Mesenchymal stem cell (in vitro differentiated cells and primary cell): ENCODE measurements around the gene HTD2.
"Not testable (repeated sequence)": the region's sequence is repeated elsewhere in the genome, so short reads cannot be mapped to it uniquely, and the experiment has no call there.

ENCODE experiments used
- DNase-seq: peaks from one replicate; pipeline ENCODE4 v3.0.0-alpha.2; 2013
- H2AFZ ChIP-seq: one replicate; pipeline ENCODE4 v1.6.1; 2013; ENCODE audit warnings: low read depth, mild to moderate bottlenecking, control low read depth, inconsistent platforms, low read length, moderate library complexity
- H2AK5ac ChIP-seq: 2 replicates; pipeline ENCODE4 v1.6.1; 2013; ENCODE audit warnings: low read length, moderate library complexity, mild to moderate bottlenecking, inconsistent platforms; ENCODE audit not compliant: severe bottlenecking
- H2BK120ac ChIP-seq: one replicate; pipeline ENCODE4 v1.6.1; 2013; ENCODE audit warnings: low read depth, mild to moderate bottlenecking, inconsistent platforms, low read length, moderate library complexity
- H2BK12ac ChIP-seq, 2 experiments: one replicate each; pipeline ENCODE4 v1.6.1; 2013; ENCODE audit warnings: inconsistent platforms in 2 of 2, low read length in 2 of 2, mild to moderate bottlenecking in 2 of 2, moderate library complexity in 2 of 2, control low read depth in 1 of 2
- H2BK15ac ChIP-seq: one replicate; pipeline ENCODE4 v1.6.1; 2013; ENCODE audit warnings: mild to moderate bottlenecking, low read depth, inconsistent platforms; ENCODE audit not compliant: poor library complexity, severe bottlenecking
- H2BK5ac ChIP-seq: 2 replicates; pipeline ENCODE4 v1.6.1; 2013; ENCODE audit warnings: low read depth, mild to moderate bottlenecking, low read length, control low read depth, inconsistent platforms; ENCODE audit not compliant: poor library complexity, severe bottlenecking
- H3K14ac ChIP-seq, 2 experiments: one replicate each; pipeline ENCODE4 v1.6.1; 2013; ENCODE audit warnings: inconsistent platforms in 2 of 2, low read length in 2 of 2, control low read depth in 1 of 2, mild to moderate bottlenecking in 1 of 2, moderate library complexity in 1 of 2
- H3K18ac ChIP-seq, 2 experiments: one replicate each; pipeline ENCODE4 v1.6.1; 2013; ENCODE audit warnings: inconsistent platforms in 2 of 2, low read length in 2 of 2, control low read depth in 1 of 2, low read depth in 1 of 2, mild to moderate bottlenecking in 1 of 2
- H3K23ac ChIP-seq, 2 experiments: one replicate each; pipeline ENCODE4 v1.6.1; 2013; ENCODE audit warnings: inconsistent platforms in 2 of 2, low read length in 2 of 2, mild to moderate bottlenecking in 2 of 2, moderate library complexity in 2 of 2, control low read depth in 1 of 2
- H3K27ac ChIP-seq: 2 replicates; pipeline ENCODE4 v1.5.1; 2013; ENCODE audit warnings: mild to moderate bottlenecking, moderate library complexity, low read length, control low read depth, inconsistent platforms; ENCODE audit not compliant: poor library complexity, severe bottlenecking
- H3K27me3 ChIP-seq, 2 experiments: 2 replicates each; pipeline versions ENCODE4 v1.6.1 to v1.7.0; 2013; ENCODE audit warnings: low read length in 2 of 2, mild to moderate bottlenecking in 2 of 2, moderate library complexity in 2 of 2, control low read depth in 1 of 2, inconsistent platforms in 1 of 2; ENCODE audit not compliant: control insufficient read depth in 1 of 2, insufficient read depth in 1 of 2
- H3K36me3 ChIP-seq, 2 experiments: 2 replicates each; pipeline versions ENCODE4 v1.6.1 to v1.7.0; 2013; ENCODE audit warnings: low read length in 2 of 2, control low read depth in 1 of 2, inconsistent platforms in 1 of 2, low read depth in 1 of 2, mild to moderate bottlenecking in 1 of 2; ENCODE audit not compliant: insufficient read depth in 2 of 2, control insufficient read depth in 1 of 2
- H3K4ac ChIP-seq, 2 experiments: one replicate each; pipeline ENCODE4 v1.6.1; 2013; ENCODE audit warnings: inconsistent platforms in 2 of 2, low read length in 2 of 2, mild to moderate bottlenecking in 2 of 2, moderate library complexity in 2 of 2, control low read depth in 1 of 2, low read depth in 1 of 2
- H3K4me1 ChIP-seq: 2 replicates; pipeline ENCODE4 v1.6.1; 2013; ENCODE audit warnings: low read depth, low read length, control low read depth; ENCODE audit not compliant: control insufficient read depth, insufficient read depth
- H3K4me2 ChIP-seq: 2 replicates; pipeline ENCODE4 v1.6.1; 2013; ENCODE audit warnings: low read length, mild to moderate bottlenecking, inconsistent platforms; ENCODE audit not compliant: poor library complexity, severe bottlenecking
- H3K4me3 ChIP-seq, 2 experiments: 2 replicates each; pipeline versions ENCODE4 v1.5.1 to v1.7.0; 2013; ENCODE audit warnings: low read length in 2 of 2, mild to moderate bottlenecking in 2 of 2, control low read depth in 1 of 2, low read depth in 1 of 2; ENCODE audit not compliant: insufficient read depth in 1 of 2
- H3K79me1 ChIP-seq: replicated peaks from 2 replicates; pipeline ENCODE4 v1.6.1; 2013; ENCODE audit warnings: mild to moderate bottlenecking, control low read depth, low read length, inconsistent platforms; ENCODE audit not compliant: poor library complexity, severe bottlenecking
- H3K9ac ChIP-seq: 2 replicates; pipeline ENCODE4 v1.7.0; 2013; ENCODE audit warnings: mild to moderate bottlenecking, low read length, moderate library complexity
- H3K9me3 ChIP-seq: 2 replicates; pipeline ENCODE4 v1.7.0; 2013; ENCODE audit warnings: mild to moderate bottlenecking, low read length; ENCODE audit not compliant: control insufficient read depth
- H4K8ac ChIP-seq: one replicate; pipeline ENCODE4 v1.6.1; 2013; ENCODE audit warnings: inconsistent platforms, mild to moderate bottlenecking, low read length, moderate library complexity
- H4K91ac ChIP-seq: one replicate; pipeline ENCODE4 v1.6.1; 2013; ENCODE audit warnings: mild to moderate bottlenecking, low read length, inconsistent platforms
- WGBS: methylation state at CpG from one replicate; pipeline ENCODE4 v1.1.7; 2013; ENCODE audit warnings: mixed read lengths; 5-methylcytosine and 5-hydroxymethylcytosine counted together

HTD2 gene

GRCh38 chr3:58270485-58270884 lies 35.8 kb upstream of the HTD2 start:
- H2AK5ac ChIP-seq = no peak overlapping the region
- H3K4me3 ChIP-seq = no peak overlapping the region
- no peak overlapping the region for H3K23ac ChIP-seq
- H3K4me1 ChIP-seq = peaks cover 3% of the 10 kb centered on the region
- peaks cover 3 to 17% of the 10 kb centered on the region in 2 experiments for H3K36me3 ChIP-seq
- no peak overlapping the region for H4K91ac ChIP-seq
- no peaks in the 10 kb centered on the region for H3K27me3 ChIP-seq
- 100% methylated on average over 2 of the region's 2 CpGs for WGBS
- H2BK120ac ChIP-seq = no peak overlapping the region
- H4K8ac ChIP-seq = no peak overlapping the region
- no peak overlapping the region for H3K14ac ChIP-seq
- no peak for DNase-seq
- no peak overlapping the region for H3K4ac ChIP-seq
- no peaks in the 10 kb centered on the region for H3K79me1 ChIP-seq
- no peak overlapping the region for H3K27ac ChIP-seq
- H3K18ac ChIP-seq = no peak overlapping the region
- H3K9ac ChIP-seq = no peak overlapping the region
- no peaks in the 10 kb centered on the region for H3K9me3 ChIP-seq
- H2BK15ac ChIP-seq = no peak overlapping the region
- no peak overlapping the region for H2BK12ac ChIP-seq
- no peak overlapping the region for H2BK5ac ChIP-seq
- H2AFZ ChIP-seq = no peak overlapping the region
- no peak overlapping the region for H3K4me2 ChIP-seq

- Histone ChIP-seq H3K27ac (peak overlapping the region; percentile 23), H3K9me3 (no peaks in the 10 kb centered on the region), H2BK12ac (peak overlapping the region in 1 of 2 experiments; percentile 72), H3K4me2 (no peak overlapping the region), H2AFZ (no peak overlapping the region), H3K23ac (no peak overlapping the region), H2AK5ac (peak overlapping the region; percentile 66), H3K27me3 (no peaks in the 10 kb centered on the region), H3K4me1 (peaks cover 3% of the 10 kb centered on the region), H2BK5ac (no peak overlapping the region), H3K14ac (no peak overlapping the region), H3K18ac (peak overlapping the region in 1 of 2 experiments; percentile 43), H3K36me3 (peaks cover 3 to 15% of the 10 kb centered on the region in 2 experiments), H2BK120ac (no peak overlapping the region), H4K8ac (peak overlapping the region; percentile 55), H3K4me3 (no peak overlapping the region), H2BK15ac (no peak overlapping the region), H3K4ac (no peak overlapping the region), H3K9ac (peak overlapping the region; percentile 85), H4K91ac (no peak overlapping the region), H3K79me1 (no peaks in the 10 kb centered on the region)
- WGBS = 67% methylated on average over 4 of the region's 7 CpGs
- DNase-seq = peak; percentile 81
These were observed 34.3 kb upstream of the HTD2 start for GRCh38 chr3:58271901-58272501.

- H3K4me2 ChIP-seq = no peak overlapping the region
- no peak overlapping the region for H2BK5ac ChIP-seq
- H4K8ac ChIP-seq = no peak overlapping the region
- H4K91ac ChIP-seq = no peak overlapping the region
- no peak overlapping the region for H2AFZ ChIP-seq
- H3K36me3 ChIP-seq = peaks cover 3 to 13% of the 10 kb centered on the region in 2 experiments
- no peak overlapping the region for H2AK5ac ChIP-seq
- H2BK120ac ChIP-seq = no peak overlapping the region
- H3K4me3 ChIP-seq = no peak overlapping the region
- H2BK15ac ChIP-seq = no peak overlapping the region
- no peak overlapping the region for H3K14ac ChIP-seq
- H3K9me3 ChIP-seq = no peaks in the 10 kb centered on the region
- H3K27ac ChIP-seq = no peak overlapping the region
- no peaks in the 10 kb centered on the region for H3K79me1 ChIP-seq
- H2BK12ac ChIP-seq = no peak overlapping the region
- H3K27me3 ChIP-seq = no peaks in the 10 kb centered on the region
- H3K23ac ChIP-seq = peak overlapping the region in 1 of 2 experiments; percentile 27
- H3K4me1 ChIP-seq = peaks cover 3% of the 10 kb centered on the region
- H3K4ac ChIP-seq = no peak overlapping the region
- H3K9ac ChIP-seq = peak overlapping the region; percentile 85
- no peak for DNase-seq
- no peak overlapping the region for H3K18ac ChIP-seq
- no CpG with 5 or more reads among the region's 3 CpGs for WGBS
These were observed 33.4 kb upstream of the HTD2 start for GRCh38 chr3:58272891-58273290.

GRCh38 chr3:58273362-58273761 lies 33.0 kb upstream of the HTD2 start:
- peaks cover 3 to 13% of the 10 kb centered on the region in 2 experiments for H3K36me3 ChIP-seq
- 95% methylated on average over 3 of the region's 3 CpGs for WGBS
- not testable (repeated sequence) for H3K4me3 ChIP-seq, H3K14ac ChIP-seq, H3K4me2 ChIP-seq, H3K27me3 ChIP-seq, DNase-seq, H4K8ac ChIP-seq, H3K18ac ChIP-seq, H3K4me1 ChIP-seq, H2BK12ac ChIP-seq, H3K9me3 ChIP-seq, H2BK5ac ChIP-seq, H3K4ac ChIP-seq, H3K9ac ChIP-seq, H3K79me1 ChIP-seq, H3K23ac ChIP-seq, H2AK5ac ChIP-seq, H4K91ac ChIP-seq, H2BK15ac ChIP-seq, H3K27ac ChIP-seq, H2BK120ac ChIP-seq, H2AFZ ChIP-seq
